Measurements from ENCODE around the gene DSG1. TPM values are rescaled to one million over a fixed set of nuclear protein-coding genes. Genes with fewer than 3 reads are reported as not detected.

The DSG1 gene
- total and polyA plus RNA-seq, 4 donors, result not detected

DNA sequence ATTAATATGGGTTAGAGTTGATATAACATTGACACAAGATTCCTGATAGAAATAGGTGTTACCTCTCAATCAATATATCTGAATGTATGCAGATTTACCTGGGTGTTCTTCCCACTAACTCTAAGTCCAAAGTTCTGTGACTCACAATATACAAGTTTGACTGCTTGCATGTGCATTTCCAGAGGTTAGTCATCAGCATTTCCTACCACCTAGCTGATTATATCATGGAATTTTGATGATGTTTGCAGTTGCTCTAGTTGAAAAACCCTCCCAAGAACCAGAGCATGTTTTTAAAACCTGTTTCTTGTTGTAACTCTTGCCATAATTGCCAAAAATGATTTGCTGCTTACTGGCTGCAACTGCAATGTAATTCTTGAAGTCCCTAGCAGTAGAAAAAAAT is 15.0 kb upstream of the DSG1 start:
- Histone ChIP-seq H3K9ac (ENCODE audit: insufficient read depth in 1 of 2, low read length in 2 of 2) (no peak overlapping the region), H3K36me3 (ENCODE audit: control insufficient read depth in 4 of 4, insufficient read depth in 4 of 4, low read length in 4 of 4) (no peaks in the 10 kb centered on the region), H3K4me3 (no peak overlapping the region), H3K27me3 (ENCODE audit: control insufficient read depth in 3 of 3, insufficient read depth in 3 of 3, low read length in 2 of 3) (no peaks in the 10 kb centered on the region), H3K9me3 (ENCODE audit: control insufficient read depth in 4 of 4, insufficient read depth in 3 of 4, low read length in 3 of 4) (peaks cover 0 to 2% (median 0%) of the 10 kb centered on the region in 4 donors), H3K27ac (ENCODE audit: low read depth in 1 of 2, low read length in 1 of 2) (no peak overlapping the region), H3K4me1 (ENCODE audit: control insufficient read depth in 5 of 5, insufficient read depth in 5 of 5, low read length in 5 of 5) (peaks cover 0 to 2% (median 0%) of the 10 kb centered on the region in 5 donors)
- DNase-seq (no peak), ATAC-seq (ENCODE audit: insufficient read depth, low FRiP score) (no peak)
- TF ChIP-seq CTCF (IDR thresholded peaks at IDR 0.05; ENCODE audit: control extremely low read depth, extremely low read depth), result no peak

- no peaks in the 10 kb centered on the region for H3K9me3 ChIP-seq (ENCODE audit: control insufficient read depth in 4 of 4, insufficient read depth in 3 of 4, low read length in 3 of 4)
- H3K4me1 ChIP-seq (ENCODE audit: control insufficient read depth in 5 of 5, insufficient read depth in 5 of 5, low read length in 5 of 5), result peaks cover 0 to 2% (median 0%) of the 10 kb centered on the region in 5 donors
- H3K36me3 ChIP-seq (ENCODE audit: control insufficient read depth in 4 of 4, insufficient read depth in 4 of 4, low read length in 4 of 4), result no peaks in the 10 kb centered on the region
- TF ChIP-seq CTCF (IDR thresholded peaks at IDR 0.05; ENCODE audit: control extremely low read depth, extremely low read depth), result no peak
- ATAC-seq (ENCODE audit: insufficient read depth, low FRiP score) (no peak), DNase-seq (no peak)
- no peak overlapping the region for H3K4me3 ChIP-seq
- WGBS, 2 donors, result 87 to 93% methylated on average over 3 of the region's 3 CpGs
- H3K27ac ChIP-seq (ENCODE audit: low read depth in 1 of 2, low read length in 1 of 2), result peak overlapping the region in 1 of 2 donors; percentile 9
- H3K27me3 ChIP-seq (ENCODE audit: control insufficient read depth in 3 of 3, insufficient read depth in 3 of 3, low read length in 2 of 3), result no peaks in the 10 kb centered on the region
- H3K9ac ChIP-seq (ENCODE audit: insufficient read depth in 1 of 2, low read length in 2 of 2), result no peak overlapping the region
These were observed 14.2 kb upstream of the DSG1 start for GRCh38 chr18:31303771-31304170.

DNA sequence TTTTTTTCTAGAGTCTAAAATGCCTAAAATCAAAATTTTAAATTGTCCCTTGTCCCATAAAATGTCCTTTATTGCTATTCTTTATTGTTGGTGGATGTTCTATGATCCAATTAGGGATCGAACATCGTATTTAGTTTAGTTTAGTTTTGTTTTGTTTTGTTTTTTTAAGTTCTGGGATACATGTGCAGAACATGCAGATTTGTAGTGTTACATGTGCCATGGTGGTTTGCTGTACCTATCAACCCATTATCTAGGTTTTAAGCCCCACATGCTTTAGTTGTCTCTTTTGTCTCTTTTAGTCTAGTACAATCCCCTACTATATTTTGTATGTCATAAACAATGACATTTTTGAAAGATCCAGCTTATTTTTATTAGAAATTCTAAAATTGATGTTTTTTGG is 8.8 kb upstream of the DSG1 start:
- no peak for ATAC-seq (ENCODE audit: insufficient read depth, low FRiP score)
- no peak overlapping the region for H3K4me3 ChIP-seq
- H3K27me3 ChIP-seq (ENCODE audit: control insufficient read depth in 3 of 3, insufficient read depth in 3 of 3, low read length in 2 of 3), result no peaks in the 10 kb centered on the region
- H3K9me3 ChIP-seq (ENCODE audit: control insufficient read depth in 4 of 4, insufficient read depth in 3 of 4, low read length in 3 of 4), result no peaks in the 10 kb centered on the region
- no peak for DNase-seq
- H3K36me3 ChIP-seq (ENCODE audit: control insufficient read depth in 4 of 4, insufficient read depth in 4 of 4, low read length in 4 of 4), result no peaks in the 10 kb centered on the region
- TF ChIP-seq CTCF (IDR thresholded peaks at IDR 0.05; ENCODE audit: control extremely low read depth, extremely low read depth), result no peak
- no peak overlapping the region for H3K9ac ChIP-seq (ENCODE audit: insufficient read depth in 1 of 2, low read length in 2 of 2)
- no peak overlapping the region for H3K27ac ChIP-seq (ENCODE audit: low read depth in 1 of 2, low read length in 1 of 2)
- 97% methylated on average over 2 of the region's 2 CpGs for WGBS, 2 donors
- H3K4me1 ChIP-seq (ENCODE audit: control insufficient read depth in 5 of 5, insufficient read depth in 5 of 5, low read length in 5 of 5), result no peaks in the 10 kb centered on the region

GRCh38 chr18:31316974-31317373 is 986 bp upstream of the DSG1 start:
- H3K27ac ChIP-seq (ENCODE audit: low read depth in 1 of 2, low read length in 1 of 2), result no peak overlapping the region
- no peak overlapping the region for H3K4me3 ChIP-seq
- no peak overlapping the region for H3K9ac ChIP-seq (ENCODE audit: insufficient read depth in 1 of 2, low read length in 2 of 2)
- H3K4me1 ChIP-seq (ENCODE audit: control insufficient read depth in 5 of 5, insufficient read depth in 5 of 5, low read length in 5 of 5), result peaks cover 0 to 1% (median 0%) of the 10 kb centered on the region in 5 donors
- H3K9me3 ChIP-seq (ENCODE audit: control insufficient read depth in 4 of 4, insufficient read depth in 3 of 4, low read length in 3 of 4), result no peaks in the 10 kb centered on the region
- H3K36me3 ChIP-seq (ENCODE audit: control insufficient read depth in 4 of 4, insufficient read depth in 4 of 4, low read length in 4 of 4), result no peaks in the 10 kb centered on the region
- no peak for TF ChIP-seq CTCF (IDR thresholded peaks at IDR 0.05; ENCODE audit: control extremely low read depth, extremely low read depth)
- DNase-seq (no peak), ATAC-seq (ENCODE audit: insufficient read depth, low FRiP score) (no peak)
- 54 to 68% methylated on average over 4 of the region's 4 CpGs for WGBS, 2 donors
- no peaks in the 10 kb centered on the region for H3K27me3 ChIP-seq (ENCODE audit: control insufficient read depth in 3 of 3, insufficient read depth in 3 of 3, low read length in 2 of 3)
